Activated T-cell treated with anti-CD3 and anti-CD28 coated beads, Interleukin-2, amount 50 U/mL, for 24 hours (primary cell): ENCODE measurements around the gene GPR137.

Experiments
- DNase-seq: peaks from one replicate; pipeline ENCODE4 v3.0.0-alpha.2; 2020
- H3K27ac Mint-ChIP-seq: 2 replicates; pipeline ENCODE4 v1.8.0; 2020; ENCODE audit warnings: mild to moderate bottlenecking, mixed read lengths
- H3K27me3 Mint-ChIP-seq: 2 replicates; pipeline ENCODE4 v1.8.0; 2020; ENCODE audit warnings: mixed read lengths
- H3K36me3 Mint-ChIP-seq: 2 replicates; pipeline ENCODE4 v1.8.0; 2020; ENCODE audit warnings: low read depth, mixed read lengths
- H3K4me1 Mint-ChIP-seq: 2 replicates; pipeline ENCODE4 v1.8.0; 2020; ENCODE audit warnings: low read depth, mixed read lengths
- H3K4me3 Mint-ChIP-seq: 2 replicates; pipeline ENCODE4 v1.8.0; 2020; ENCODE audit warnings: mild to moderate bottlenecking, moderate library complexity, mixed read lengths
- H3K9me3 Mint-ChIP-seq: 2 replicates; pipeline ENCODE4 v1.8.0; 2020; ENCODE audit warnings: mixed read lengths

Gene GPR137, protein sequence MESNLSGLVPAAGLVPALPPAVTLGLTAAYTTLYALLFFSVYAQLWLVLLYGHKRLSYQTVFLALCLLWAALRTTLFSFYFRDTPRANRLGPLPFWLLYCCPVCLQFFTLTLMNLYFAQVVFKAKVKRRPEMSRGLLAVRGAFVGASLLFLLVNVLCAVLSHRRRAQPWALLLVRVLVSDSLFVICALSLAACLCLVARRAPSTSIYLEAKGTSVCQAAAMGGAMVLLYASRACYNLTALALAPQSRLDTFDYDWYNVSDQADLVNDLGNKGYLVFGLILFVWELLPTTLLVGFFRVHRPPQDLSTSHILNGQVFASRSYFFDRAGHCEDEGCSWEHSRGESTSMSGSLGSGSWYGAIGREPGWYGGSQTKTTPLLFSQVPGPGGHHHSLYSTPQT

DNA sequence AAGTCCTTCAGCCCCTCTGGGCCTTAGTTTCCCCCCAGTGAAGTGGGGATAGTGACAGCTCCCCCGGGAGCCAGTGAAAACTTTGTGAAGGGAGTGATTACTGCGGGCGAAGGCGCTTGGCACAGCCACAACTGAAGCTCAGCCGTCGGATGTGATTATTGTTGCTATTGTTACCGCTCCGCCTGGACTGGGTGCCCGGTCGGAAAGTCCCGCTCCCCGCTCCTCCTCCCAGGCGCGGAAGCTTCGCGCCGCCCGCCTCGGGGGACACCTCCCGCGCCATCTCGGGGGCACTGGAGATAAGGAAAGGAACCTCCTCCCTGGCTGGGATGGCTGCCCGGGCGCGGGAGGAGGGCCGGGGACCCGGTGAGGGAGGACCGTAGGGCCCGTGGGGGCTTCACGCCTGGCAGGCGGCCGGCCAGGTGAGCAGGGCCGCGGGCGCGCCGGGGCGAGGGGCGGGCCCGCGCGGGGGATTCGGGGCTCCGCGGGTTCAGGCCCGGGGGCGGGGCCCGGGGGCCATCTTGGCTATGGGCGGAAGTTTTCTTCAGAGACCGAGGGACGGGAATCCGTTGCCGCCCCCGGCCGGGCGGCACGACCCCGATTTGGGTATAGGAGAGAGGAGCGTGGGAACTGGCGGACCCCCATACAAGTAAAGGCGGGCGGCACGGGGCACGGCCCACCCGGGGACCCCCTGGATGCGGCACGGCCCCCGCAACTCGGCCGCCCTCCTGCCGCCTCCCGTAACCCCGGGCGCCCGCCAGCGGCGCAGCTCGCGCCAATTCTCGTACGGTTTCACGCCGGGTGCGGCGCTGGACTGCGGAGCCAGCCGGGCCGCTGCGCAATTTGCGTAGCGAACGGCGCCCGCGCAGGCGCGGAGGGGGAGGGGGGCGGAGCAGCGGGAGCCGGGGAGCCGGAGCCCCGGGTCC, at the start of gene GPR137:
TSS of gene GPR137 (plus strand) at position 887 of the 923 bp plus-strand sequence. CDS start 677 bp downstream, outside the sequence.
- peaks cover 20% of the 10 kb centered on the region for H3K4me1 Mint-ChIP-seq
- H3K4me3 Mint-ChIP-seq: peak within 1 kb of the TSS; percentile 84
- H3K36me3 Mint-ChIP-seq: peaks cover 18% of the 10 kb centered on the region
- peak within 1 kb of the TSS; percentile 98 for H3K27ac Mint-ChIP-seq
- DNase-seq: peak; percentile 99
- no peaks in the 10 kb centered on the region for H3K9me3 Mint-ChIP-seq
- H3K27me3 Mint-ChIP-seq: peaks cover under 1% of the 10 kb centered on the region

DNA sequence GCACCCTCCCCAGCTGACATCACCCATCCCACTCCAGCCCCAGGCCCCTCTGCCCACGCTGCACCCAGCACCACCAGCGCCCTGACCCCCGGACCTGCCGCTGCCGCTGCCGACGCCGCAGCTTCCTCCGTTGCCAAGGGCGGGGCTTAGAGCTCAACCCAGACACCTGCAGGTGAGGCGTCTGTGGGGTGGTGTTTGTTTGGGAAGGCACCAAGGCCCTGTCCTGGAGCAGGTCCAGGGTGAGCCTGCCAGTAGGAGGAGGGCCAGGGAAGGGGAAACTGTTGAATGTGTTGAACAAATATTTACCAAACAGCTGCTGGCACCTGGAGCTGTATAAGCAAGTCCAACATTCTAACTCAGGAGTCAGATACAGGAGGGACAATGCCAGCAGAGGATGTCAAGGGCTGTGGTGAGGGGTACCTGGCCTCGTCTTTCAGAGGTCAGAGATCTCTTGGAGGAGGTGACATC, 48.1 kb upstream of the GPR137 start:
- no peak overlapping the region for H3K4me3 Mint-ChIP-seq
- peaks cover 53% of the 10 kb centered on the region for H3K36me3 Mint-ChIP-seq
- peaks cover 48% of the 10 kb centered on the region for H3K4me1 Mint-ChIP-seq
- no peaks in the 10 kb centered on the region for H3K27me3 Mint-ChIP-seq
- no peak for DNase-seq
- peak overlapping the region; percentile 81 for H3K27ac Mint-ChIP-seq
- H3K9me3 Mint-ChIP-seq: no peaks in the 10 kb centered on the region

DNA sequence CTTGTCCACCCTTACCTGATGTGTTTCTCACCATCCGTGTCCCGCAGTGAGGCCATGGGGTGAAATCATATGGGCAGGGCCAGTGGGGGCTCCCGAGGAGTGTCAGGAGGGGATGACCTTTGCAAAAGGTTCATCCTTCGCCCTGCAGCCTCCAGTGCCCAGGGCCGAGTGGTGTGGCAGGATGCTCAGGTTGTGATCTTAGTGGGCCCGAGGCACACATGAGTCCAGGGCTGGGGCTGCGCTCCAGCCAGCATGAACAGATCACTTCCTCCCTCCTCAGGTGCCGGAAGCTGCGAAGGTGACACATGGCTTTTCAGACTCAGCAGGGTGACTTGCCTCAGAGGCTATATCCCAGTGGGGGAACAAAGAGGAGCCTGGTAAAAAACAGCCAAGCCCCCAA, 47.6 kb upstream of the GPR137 start:
- peak overlapping the region; percentile 81 for H3K27ac Mint-ChIP-seq

DNA sequence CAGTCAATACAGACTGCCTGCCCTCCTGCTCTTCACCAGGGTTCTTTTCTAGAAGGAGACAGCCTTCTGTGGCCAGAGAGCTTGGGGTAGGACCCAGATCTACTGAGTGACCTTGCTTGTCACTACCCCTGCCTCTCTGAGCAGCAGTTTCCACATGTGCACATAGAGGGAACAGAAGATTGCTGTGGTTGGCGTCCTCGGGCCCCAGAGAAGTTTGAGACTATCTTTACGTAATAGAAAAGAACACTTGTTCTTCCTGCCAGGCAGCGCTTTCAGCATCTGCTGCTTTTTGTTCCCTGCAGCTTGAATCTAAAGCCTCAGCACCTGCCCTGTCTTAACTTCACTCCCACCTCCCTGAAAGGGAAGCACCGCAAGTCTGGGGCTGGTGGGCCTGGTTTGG, 46.6 kb upstream of the GPR137 start:
- Mint-ChIP-seq H3K27ac (peak overlapping the region; percentile 81), H3K4me1 (peaks cover 55% of the 10 kb centered on the region), H3K27me3 (no peaks in the 10 kb centered on the region), H3K9me3 (no peaks in the 10 kb centered on the region), H3K36me3 (peaks cover 68% of the 10 kb centered on the region), H3K4me3 (no peak overlapping the region)
- no peak for DNase-seq

More for the DNA sequence above, 47.6 kb upstream of the GPR137 start:
- no peak for DNase-seq
- peaks cover 50% of the 10 kb centered on the region for H3K4me1 Mint-ChIP-seq
- H3K4me3 Mint-ChIP-seq: no peak overlapping the region
- H3K9me3 Mint-ChIP-seq: no peaks in the 10 kb centered on the region
- H3K36me3 Mint-ChIP-seq: peaks cover 59% of the 10 kb centered on the region
- H3K27me3 Mint-ChIP-seq: no peaks in the 10 kb centered on the region

DNA sequence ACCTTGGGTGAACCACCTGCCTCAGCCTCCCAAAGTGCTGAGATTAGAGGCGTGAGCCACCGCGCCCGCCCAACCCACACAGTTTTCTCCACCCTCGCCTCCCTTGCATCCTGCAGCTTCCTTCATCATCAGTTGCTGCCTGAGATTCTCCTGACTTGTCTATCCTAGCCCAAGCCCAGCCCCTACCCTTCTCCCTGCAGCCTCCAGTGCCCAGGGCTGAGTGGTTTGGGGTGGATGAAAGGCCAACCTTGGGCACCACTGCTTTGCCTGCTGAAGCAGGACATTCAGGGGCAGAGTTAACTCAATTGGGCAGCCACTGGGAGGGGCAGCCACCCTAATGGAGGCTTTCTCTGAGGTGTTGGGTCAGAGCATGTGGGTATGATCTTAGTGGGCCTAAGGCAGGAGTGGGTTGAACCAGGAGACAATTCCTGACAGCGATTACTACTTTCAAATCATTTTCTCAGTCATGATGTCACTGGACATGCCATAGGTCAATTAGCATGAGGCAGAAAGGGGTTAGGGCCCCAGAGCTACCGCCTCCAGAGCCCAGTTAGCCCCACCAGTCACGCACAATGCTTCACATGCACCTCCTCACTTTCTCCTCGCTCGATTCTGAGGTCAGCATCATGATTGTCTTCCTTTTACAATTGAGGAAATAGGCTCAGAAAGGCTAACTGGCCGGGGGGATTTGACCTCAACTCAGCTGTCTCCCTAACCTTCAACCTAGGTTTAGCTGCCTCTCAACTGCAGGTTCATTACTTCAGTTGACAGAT, 45.8 kb upstream of the GPR137 start:
- H3K27me3 Mint-ChIP-seq: no peaks in the 10 kb centered on the region
- no peak for DNase-seq
- H3K9me3 Mint-ChIP-seq: no peaks in the 10 kb centered on the region
- H3K27ac Mint-ChIP-seq: peak overlapping the region; percentile 98
- H3K4me3 Mint-ChIP-seq: peak overlapping the region; percentile 91
- peaks cover 75% of the 10 kb centered on the region for H3K36me3 Mint-ChIP-seq
- H3K4me1 Mint-ChIP-seq: peaks cover 58% of the 10 kb centered on the region

DNA sequence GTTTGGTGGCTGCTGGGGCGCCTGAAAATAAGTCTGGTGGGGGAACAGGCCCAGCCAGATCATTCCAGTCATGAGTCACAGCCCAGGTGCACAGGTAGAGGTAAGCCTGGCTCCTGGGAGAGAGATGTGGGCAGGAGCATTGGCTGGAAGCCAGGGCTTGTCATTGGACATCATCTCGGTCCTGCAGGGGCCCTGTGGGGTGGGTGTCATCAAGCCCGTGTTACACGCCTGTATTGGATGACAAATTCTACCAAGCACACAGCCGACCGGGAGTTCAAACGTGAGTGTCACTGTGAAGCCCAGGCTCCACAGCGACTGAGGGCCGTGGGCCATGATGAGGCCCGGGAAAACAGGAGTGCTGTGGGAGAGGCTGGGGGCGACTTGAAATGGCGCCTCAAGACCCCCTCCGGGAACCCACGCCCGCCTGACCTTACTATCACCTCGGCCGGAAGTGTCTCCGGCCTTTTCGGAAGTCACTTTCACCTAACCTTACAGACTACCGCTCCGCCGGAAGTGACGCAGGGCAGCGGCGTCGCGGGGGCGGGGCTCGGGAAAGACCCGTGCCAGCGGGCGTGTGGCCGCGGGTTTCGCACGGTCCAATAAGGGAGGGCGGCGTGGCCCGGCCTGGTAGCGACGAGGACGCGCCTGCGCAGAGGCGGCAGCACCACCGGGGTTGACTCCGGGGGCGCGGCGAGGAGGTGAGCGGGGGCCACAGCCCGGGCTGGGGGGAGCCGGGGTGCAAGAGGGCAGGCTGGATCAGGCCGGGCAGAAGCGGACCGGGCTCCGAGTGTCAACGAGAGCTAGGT, 45.0 kb upstream of the GPR137 start, which contains the start of gene FKBP2:
TSS of gene FKBP2 (plus strand) at position 661 of the 806 bp plus-strand sequence. CDS start 1,293 bp downstream, outside the sequence.
- peak; percentile 98 for DNase-seq
- H3K4me1 Mint-ChIP-seq: peaks cover 51% of the 10 kb centered on the region
- H3K27me3 Mint-ChIP-seq: no peaks in the 10 kb centered on the region
- H3K27ac Mint-ChIP-seq: peak within 1 kb of the TSS; percentile 98
- H3K36me3 Mint-ChIP-seq: peaks cover 77% of the 10 kb centered on the region
- peak within 1 kb of the TSS; percentile 91 for H3K4me3 Mint-ChIP-seq
- no peaks in the 10 kb centered on the region for H3K9me3 Mint-ChIP-seq

DNA sequence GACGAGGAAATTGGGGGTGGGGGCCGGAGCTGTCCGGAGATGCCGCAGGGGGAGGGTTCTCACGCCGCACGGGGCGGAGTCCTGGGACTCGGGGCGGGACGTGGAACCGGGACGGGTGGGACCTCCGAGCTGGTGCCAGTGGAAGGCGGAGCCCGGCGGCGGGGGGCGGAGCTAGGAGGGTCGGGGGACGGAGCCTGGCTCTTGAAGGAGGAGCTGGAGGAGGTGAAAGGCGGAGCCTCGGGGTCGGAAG, 44.5 kb upstream of the GPR137 start:
- peaks cover 46% of the 10 kb centered on the region for H3K4me1 Mint-ChIP-seq
- H3K4me3 Mint-ChIP-seq: peak overlapping the region; percentile 91
- H3K9me3 Mint-ChIP-seq: no peaks in the 10 kb centered on the region
- H3K36me3 Mint-ChIP-seq: peaks cover 80% of the 10 kb centered on the region
- peak overlapping the region; percentile 98 for H3K27ac Mint-ChIP-seq
- H3K27me3 Mint-ChIP-seq: no peaks in the 10 kb centered on the region
- peak; percentile 100 for DNase-seq

DNA sequence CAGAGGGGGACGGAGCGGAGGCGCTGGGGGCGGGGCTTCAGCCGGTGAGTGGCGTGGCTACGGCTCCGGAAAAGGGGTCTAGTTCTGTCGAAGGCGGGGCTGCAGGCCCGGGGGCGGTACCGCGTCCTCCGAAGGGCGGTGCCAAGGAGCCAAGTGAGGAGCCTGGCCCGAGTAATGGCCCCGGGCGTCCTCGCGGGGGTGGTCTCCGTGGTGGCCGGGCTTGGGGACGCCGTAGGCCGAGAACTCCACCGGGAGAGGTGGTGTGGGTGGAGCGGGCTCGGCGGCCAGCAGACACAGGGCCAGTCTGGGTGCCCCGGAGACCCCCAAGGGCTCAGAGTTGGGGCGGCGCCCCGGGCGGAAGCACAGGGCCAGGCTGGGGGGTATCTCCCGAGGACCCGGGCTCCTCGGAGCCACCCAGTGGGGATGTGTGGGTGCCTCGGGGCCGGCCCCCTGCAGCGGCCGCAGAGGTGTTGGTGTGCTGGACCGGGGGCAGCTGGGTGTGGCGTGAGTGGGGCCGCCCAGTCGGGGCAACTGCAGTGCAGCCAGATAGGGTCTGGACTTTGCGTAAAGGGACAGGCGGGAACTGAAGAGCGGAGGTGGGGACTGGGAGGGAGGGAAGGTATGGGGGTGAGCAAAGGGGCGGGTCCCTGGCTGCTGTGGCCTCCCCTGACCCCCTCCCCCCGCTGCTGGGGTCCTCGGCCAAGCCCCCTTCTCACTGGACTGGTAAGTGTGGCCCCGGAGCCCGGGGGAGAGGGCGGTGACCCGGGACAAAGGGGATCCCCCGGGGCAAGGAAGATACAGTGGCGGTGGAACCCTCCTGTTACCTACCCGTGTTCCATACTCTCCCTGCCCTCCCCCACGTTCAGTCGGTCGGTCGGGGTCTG, 43.9 kb upstream of the GPR137 start:
- Mint-ChIP-seq H3K4me1 (peaks cover 46% of the 10 kb centered on the region), H3K9me3 (no peaks in the 10 kb centered on the region)

DNA sequence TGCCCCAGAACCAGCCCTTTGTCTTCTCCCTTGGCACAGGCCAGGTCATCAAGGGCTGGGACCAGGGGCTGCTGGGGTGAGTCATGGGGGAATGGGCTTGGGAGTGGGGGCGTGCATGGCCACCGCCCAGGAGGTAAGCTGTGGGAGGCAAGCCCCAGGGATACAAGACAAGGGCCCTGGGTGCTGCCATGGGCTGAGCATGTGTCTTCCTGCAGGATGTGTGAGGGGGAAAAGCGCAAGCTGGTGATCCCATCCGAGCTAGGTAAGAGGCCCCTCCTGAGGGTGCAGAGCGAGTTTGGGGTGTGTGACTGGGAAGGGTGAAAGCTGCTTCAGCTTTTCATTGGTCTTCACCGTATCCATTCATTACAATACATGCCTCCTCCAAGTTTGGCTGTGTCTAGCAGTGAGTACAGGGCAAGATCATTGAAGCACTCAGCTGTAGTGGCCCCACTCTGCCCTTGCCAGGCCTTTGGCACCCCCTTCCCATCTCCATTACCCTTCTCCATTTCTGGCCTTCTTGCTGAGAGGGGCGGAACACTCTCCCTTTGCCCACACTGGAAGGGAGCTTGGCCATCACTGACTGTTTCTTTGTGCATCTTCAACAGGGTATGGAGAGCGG, 42.3 kb upstream of the GPR137 start:
- Mint-ChIP-seq H3K9me3 (no peaks in the 10 kb centered on the region), H3K36me3 (peaks cover 63% of the 10 kb centered on the region), H3K27me3 (no peaks in the 10 kb centered on the region), H3K4me3 (peak overlapping the region; percentile 91), H3K4me1 (peaks cover 51% of the 10 kb centered on the region), H3K27ac (peak overlapping the region; percentile 91)
- no peak for DNase-seq

More for the DNA sequence above, 43.9 kb upstream of the GPR137 start:
- no peak for DNase-seq
- H3K27ac Mint-ChIP-seq: peak overlapping the region; percentile 98
- H3K4me3 Mint-ChIP-seq: peak overlapping the region; percentile 91
- H3K27me3 Mint-ChIP-seq: no peaks in the 10 kb centered on the region
- peaks cover 80% of the 10 kb centered on the region for H3K36me3 Mint-ChIP-seq

DNA sequence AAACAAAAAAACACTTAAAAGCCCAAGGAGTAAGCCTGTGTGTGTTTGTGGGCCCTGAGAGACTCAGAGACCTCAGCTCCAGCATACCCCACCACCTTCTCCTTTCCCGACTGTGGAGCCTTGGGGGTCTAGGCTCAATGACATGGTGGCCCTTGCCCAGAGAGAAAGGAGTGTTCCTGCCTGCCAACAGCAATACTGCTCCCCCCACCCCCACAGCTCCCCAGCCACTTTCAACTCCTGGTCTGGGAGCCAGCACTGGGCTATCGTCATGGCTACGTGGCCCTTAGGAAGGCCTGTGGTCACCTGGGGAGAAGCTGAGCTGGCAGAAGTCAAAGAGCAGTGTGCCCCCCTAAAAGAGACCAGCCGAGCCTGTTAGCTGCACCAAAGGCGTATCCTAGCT, 41.5 kb upstream of the GPR137 start:
- H3K9me3 Mint-ChIP-seq: no peaks in the 10 kb centered on the region
- no peak for DNase-seq
- peaks cover 56% of the 10 kb centered on the region for H3K36me3 Mint-ChIP-seq
- no peaks in the 10 kb centered on the region for H3K27me3 Mint-ChIP-seq
- H3K27ac Mint-ChIP-seq: peak overlapping the region; percentile 91
- H3K4me1 Mint-ChIP-seq: peaks cover 45% of the 10 kb centered on the region
- peak overlapping the region; percentile 95 for H3K4me3 Mint-ChIP-seq

DNA sequence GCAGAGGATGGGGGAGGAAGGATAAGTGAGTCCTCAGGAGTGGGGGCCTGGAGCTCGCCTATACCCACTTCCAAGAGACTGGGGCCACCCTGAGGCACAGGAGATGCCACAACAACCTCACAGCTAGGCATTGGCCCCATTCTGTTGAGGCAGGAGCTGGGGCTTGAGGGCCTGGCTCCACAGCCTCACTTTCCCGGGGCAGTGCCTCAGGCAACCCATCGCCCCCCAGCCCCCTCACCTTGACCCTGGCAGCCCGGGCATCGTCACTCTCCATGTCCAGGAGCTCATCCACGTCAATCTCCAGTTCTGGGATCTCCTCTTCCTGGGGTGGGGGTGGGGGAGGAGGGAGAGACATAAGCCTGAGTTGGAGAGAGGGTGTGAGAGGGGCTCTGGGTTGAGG, 40.7 kb upstream of the GPR137 start:
- peak overlapping the region; percentile 95 for H3K4me3 Mint-ChIP-seq
- DNase-seq: no peak
- no peaks in the 10 kb centered on the region for H3K9me3 Mint-ChIP-seq
- H3K27ac Mint-ChIP-seq: peak overlapping the region; percentile 98
- H3K4me1 Mint-ChIP-seq: peaks cover 41% of the 10 kb centered on the region
- peaks cover 49% of the 10 kb centered on the region for H3K36me3 Mint-ChIP-seq
- no peaks in the 10 kb centered on the region for H3K27me3 Mint-ChIP-seq

DNA sequence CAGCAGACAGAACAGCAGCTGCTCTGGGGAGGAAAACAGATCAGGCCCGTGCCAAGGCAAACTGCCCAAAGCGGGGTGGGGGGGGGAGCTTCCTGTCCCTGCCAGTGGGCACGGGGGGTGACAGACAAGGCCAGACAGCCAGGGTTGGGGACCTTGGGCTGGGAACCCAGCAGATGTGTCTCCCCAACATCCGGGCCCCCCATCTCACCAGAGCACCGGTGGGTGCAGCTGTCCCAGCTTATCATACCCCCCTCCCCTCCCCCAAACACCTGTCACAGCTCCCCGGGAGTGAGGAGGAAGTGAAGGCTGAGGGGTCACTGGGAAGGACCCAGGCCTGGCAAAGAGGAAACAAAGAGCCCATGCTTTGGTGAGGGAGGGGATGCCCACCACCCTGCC, 40.2 kb upstream of the GPR137 start:
- peak; percentile 59 for DNase-seq
- Mint-ChIP-seq H3K27ac (peak overlapping the region; percentile 98), H3K4me3 (peak overlapping the region; percentile 95), H3K27me3 (no peaks in the 10 kb centered on the region), H3K36me3 (peaks cover 45% of the 10 kb centered on the region), H3K9me3 (no peaks in the 10 kb centered on the region), H3K4me1 (peaks cover 40% of the 10 kb centered on the region)
